ENCODE data around the gene DNAJB9. TPM values are rescaled to one million over a fixed set of nuclear protein-coding genes. Genes with fewer than 3 reads are reported as not detected.
A peak's percentile ranks its signal among the peaks of the same experiment; 100 is the strongest.
"Not testable (repeated sequence)": the region's sequence is repeated elsewhere in the genome, so short reads cannot be mapped to it uniquely, and the experiment has no call there.

Gene DNAJB9
- 100 to 1,000 TPM in 1 of 6 donors, 10 to 100 TPM in 5; 68.9 to 124 (median 81.2) TPM for polyA plus RNA-seq (ENCODE audit: low read depth in 6 of 6)

DNA sequence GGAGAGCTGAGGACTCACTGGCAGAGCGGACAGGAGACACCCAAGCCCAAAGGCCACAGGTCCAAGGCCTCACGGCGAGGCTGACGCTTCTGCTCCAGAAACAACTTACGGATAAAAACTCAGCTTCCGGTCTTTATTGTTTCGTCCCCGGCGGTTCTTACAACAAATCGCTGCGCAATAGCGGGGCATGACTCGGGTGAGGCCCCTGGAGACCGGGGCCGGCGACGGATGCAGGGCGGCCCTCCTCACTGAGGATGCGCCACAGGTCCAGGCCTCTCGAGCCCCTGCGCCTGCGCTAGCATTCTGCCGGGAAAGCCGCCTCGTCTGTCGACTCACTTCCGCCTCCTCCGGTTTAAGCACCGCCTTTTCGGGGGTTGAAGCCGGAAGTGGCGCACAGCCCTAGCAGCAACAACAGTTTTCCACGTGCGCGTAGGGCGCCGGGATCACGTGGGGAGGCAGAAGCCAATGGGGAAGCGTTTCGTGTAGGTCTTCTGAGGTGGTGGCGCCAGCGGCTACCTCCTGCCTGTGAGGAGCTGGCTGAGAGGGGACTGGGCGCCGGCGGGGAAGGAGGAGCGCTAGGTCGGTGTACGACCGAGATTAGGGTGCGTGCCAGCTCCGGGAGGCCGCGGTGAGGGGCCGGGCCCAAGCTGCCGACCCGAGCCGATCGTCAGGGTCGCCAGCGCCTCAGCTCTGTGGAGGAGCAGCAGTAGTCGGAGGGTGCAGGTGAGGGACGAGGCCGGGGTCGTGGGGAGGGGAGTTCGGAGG, at the start of gene DNAJB9, which contains the start of gene THAP5:
DNAJB9 (plus strand) TSS at position 494 of the 765 bp plus-strand sequence. CDS start 1,853 bp downstream, outside the sequence.
THAP5 (minus strand) TSS at position 326 of the 765 bp plus-strand sequence; CDS start at position 189, 137 bp downstream.
- Mint-ChIP-seq H3K4me3 (peak within 1 kb of the TSS; percentile 93 to 99 (median 97)), H3K9me3 (no peaks in the 10 kb centered on the region), H3K27me3 (no peaks in the 10 kb centered on the region), H3K36me3 (peaks cover 8% of the 10 kb centered on the region in 2 donors), H3K4me1 (peaks cover 27 to 54% (median 40%) of the 10 kb centered on the region in 3 donors), H3K27ac (peak within 1 kb of the TSS; percentile 99 to 100 (median 100))
- ATAC-seq (ENCODE audit: low read depth in 2 of 2) (peak; percentile 81 to 85), DNase-seq (peak; percentile 100)

DNA sequence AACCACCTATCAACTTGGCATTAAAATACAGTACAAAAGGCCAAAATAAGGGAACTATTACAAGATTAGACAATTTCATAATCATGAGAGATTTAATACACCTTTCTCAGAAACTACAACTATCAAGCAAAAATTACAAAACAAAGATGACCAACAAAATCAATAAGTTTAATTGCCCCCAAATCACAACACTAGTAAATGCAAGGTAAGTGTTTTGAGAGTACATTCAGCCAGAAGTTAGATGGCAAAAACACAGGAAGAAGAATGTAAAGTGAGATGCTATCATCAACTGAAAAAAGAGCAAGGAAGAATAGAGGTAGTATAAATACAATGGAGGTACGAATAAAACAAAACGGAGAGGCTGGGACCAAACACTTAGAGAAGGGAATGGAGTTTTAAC, 46.9 kb upstream of the DNAJB9 start:
- DNase-seq (no peak), ATAC-seq (ENCODE audit: low read depth in 2 of 2) (no peak)
- Mint-ChIP-seq H3K4me3 (peak overlapping the region in 5 of 8 donors; percentile 1 to 95 (median 72)), H3K27me3 (no peaks in the 10 kb centered on the region), H3K9me3 (peaks cover 0 to 2% (median 0%) of the 10 kb centered on the region in 7 donors), H3K27ac (peak overlapping the region; percentile 3 to 95 (median 57)), H3K4me1 (peaks cover 52 to 73% (median 59%) of the 10 kb centered on the region in 3 donors), H3K36me3 (peaks cover 43 to 44% of the 10 kb centered on the region in 2 donors)

DNA sequence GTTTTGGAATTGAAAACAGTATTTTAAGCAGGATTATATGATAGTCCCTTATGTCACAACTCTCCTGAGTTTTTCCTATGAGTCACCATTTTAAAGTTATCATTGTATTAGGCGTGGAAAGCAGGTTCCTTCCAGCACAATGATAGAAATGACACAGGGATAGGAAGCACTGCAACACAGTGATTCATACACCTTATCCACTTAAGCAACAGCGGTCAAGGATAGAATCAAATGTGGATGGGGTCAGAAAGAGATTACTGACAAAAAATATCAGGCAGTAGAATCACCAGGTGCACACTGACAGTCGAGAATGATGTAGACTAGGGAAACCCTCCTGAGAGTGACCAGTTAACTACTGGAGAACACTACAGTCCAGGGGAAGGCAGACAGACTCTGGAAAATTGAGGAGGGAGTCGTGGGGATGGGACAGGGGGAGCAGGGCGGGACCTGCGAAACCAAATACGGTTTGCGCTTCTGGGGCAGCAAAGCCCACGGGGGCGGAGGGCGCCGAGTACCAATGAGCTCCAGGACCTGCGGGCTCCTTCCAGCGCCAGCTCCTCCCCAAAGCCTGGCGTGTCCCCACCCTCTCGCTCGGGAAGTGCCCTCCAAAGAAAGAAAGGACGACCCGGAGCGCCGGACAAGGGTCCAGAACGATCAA, 44.2 kb upstream of the DNAJB9 start:
- H3K9me3 Mint-ChIP-seq, result no peaks in the 10 kb centered on the region
- peak overlapping the region; percentile 89 to 100 (median 98) for H3K4me3 Mint-ChIP-seq
- H3K36me3 Mint-ChIP-seq, result peaks cover 18% of the 10 kb centered on the region in 2 donors
- peak overlapping the region; percentile 98 to 100 (median 100) for H3K27ac Mint-ChIP-seq
- ATAC-seq (ENCODE audit: low read depth in 2 of 2), result peak; percentile 13 to 15
- no peak for DNase-seq
- H3K27me3 Mint-ChIP-seq, result no peaks in the 10 kb centered on the region
- peaks cover 37 to 54% (median 43%) of the 10 kb centered on the region in 3 donors for H3K4me1 Mint-ChIP-seq

DNA sequence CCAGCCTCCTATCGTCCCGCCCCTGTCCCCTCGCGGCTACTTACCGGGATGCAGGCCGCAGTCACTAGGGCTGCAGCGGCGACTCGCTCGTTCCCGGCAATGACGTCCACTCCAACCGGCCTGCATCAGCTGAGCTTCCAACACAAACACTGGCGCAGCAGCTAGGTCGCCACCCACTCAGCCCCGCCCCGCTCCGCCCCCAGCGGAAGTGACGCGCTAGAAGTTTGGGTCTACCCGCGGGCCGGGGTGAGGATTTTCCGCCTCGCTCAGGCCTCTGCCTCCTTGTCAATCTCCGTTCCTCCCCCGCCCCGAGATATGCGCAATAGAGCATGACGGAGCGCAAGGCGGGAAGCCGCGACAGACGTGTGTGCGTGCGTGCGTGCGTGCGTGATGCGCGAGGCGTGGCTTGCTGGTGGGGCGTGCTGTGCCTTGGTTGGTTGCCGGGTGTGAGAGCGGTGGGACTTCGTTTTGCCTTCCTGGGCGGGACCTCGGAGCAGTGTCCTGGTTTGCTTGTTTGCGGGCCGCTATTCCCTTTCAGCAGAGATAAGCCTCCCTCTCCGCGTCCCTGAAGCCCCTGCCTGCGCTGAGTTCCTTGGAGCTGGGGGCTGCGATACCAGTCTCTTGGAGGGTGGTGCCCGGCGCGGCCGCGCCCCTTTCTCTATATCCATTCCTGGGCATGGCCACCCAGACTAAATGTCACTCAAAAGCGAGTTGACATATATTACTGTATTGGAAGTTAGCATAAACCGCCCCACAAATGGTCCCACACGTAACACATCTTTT, 43.5 kb upstream of the DNAJB9 start, which contains the start of gene PNPLA8:
PNPLA8 (minus strand) TSS at position 151 of the 783 bp plus-strand sequence. CDS start 10,644 bp downstream, outside the sequence.
- Mint-ChIP-seq H3K27ac (peak within 1 kb of the TSS; percentile 98 to 100 (median 100)), H3K27me3 (no peaks in the 10 kb centered on the region), H3K4me1 (peaks cover 32 to 50% (median 38%) of the 10 kb centered on the region in 3 donors), H3K9me3 (no peaks in the 10 kb centered on the region), H3K36me3 (peaks cover 11 to 13% of the 10 kb centered on the region in 2 donors), H3K4me3 (peak within 1 kb of the TSS; percentile 89 to 100 (median 98))
- DNase-seq, result peak; percentile 100
- ATAC-seq (ENCODE audit: low read depth in 2 of 2), result peak; percentile 85 to 86

DNA sequence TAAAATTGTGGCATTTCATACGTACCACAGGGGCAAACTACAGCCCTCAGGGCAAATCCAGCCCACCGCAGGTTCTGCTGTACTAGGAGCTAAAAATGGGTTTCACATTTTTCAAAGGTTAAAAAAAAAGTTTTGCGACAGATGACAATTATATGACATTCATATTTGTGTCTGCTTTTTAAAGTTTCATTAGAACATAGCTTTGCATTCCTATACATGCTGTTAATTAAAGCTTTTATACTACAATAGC, 43.0 kb upstream of the DNAJB9 start:
- DNase-seq, result no peak
- ATAC-seq (ENCODE audit: low read depth in 2 of 2), result no peak
- peaks cover 6 to 9% of the 10 kb centered on the region in 2 donors for H3K36me3 Mint-ChIP-seq
- H3K27ac Mint-ChIP-seq, result peak overlapping the region; percentile 98 to 100 (median 100)
- H3K9me3 Mint-ChIP-seq, result no peaks in the 10 kb centered on the region
- H3K27me3 Mint-ChIP-seq, result no peaks in the 10 kb centered on the region
- H3K4me3 Mint-ChIP-seq, result peak overlapping the region; percentile 89 to 100 (median 98)
- H3K4me1 Mint-ChIP-seq, result peaks cover 28 to 44% (median 33%) of the 10 kb centered on the region in 3 donors

DNA sequence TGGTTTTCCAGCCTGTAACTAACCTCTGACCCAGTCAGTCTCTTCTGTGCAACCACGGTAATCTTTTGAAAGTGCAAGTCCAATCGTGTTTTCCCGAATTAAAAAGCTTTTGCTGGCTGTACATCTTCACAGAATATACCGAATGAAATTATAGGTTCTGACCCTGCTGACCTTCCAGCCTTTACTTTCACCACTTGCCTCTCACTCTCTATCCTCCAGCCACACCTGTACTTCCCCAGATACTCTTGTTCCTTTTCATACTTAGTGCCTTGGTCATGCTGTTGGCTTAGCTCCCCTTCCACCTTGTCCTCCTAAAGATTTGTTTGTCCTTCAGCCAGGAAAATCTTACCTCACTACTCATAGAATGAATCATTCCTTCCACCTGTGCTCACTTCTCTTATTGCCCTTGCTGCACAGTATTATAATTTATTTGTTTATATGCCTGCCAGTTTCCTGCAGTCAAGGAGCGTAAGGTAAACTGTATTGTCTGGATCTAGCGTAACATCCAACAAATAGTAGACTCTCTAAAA, 41.4 kb upstream of the DNAJB9 start:
- no peak for ATAC-seq (ENCODE audit: low read depth in 2 of 2)
- Mint-ChIP-seq H3K9me3 (no peaks in the 10 kb centered on the region), H3K27ac (peak overlapping the region in 5 of 6 donors; percentile 51 to 100 (median 60)), H3K27me3 (no peaks in the 10 kb centered on the region), H3K36me3 (peaks cover 6 to 9% of the 10 kb centered on the region in 2 donors), H3K4me3 (peak overlapping the region in 3 of 8 donors; percentile 23 to 89 (median 69)), H3K4me1 (peaks cover 18 to 29% (median 19%) of the 10 kb centered on the region in 3 donors)
- no peak for DNase-seq

DNA sequence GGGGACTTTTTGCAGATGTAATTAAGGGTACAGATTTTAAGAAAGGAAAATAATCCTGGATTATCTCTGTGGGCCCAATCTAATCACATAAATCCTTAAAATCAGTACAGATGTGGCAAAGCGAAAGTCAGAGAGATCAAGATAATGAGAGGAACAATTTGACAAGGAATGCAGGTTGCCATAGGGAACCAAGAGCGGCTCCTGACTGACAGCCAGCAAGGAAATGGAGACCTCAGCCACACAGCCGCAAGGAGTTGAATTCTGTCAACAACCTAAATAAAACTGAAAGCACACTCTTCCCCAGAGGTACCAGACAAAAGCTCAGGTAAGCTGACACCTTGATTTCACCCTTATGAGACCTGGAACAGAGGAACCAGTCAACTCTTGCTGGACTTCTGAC, 40.3 kb upstream of the DNAJB9 start:
- Mint-ChIP-seq H3K4me3 (no peak overlapping the region), H3K36me3 (peaks cover 0 to under 1% of the 10 kb centered on the region in 2 donors), H3K4me1 (peaks cover 8 to 19% (median 8%) of the 10 kb centered on the region in 3 donors), H3K9me3 (no peaks in the 10 kb centered on the region), H3K27ac (peak overlapping the region in 2 of 6 donors; percentile 8 to 34), H3K27me3 (no peaks in the 10 kb centered on the region)
- no peak for ATAC-seq (ENCODE audit: low read depth in 2 of 2)
- no peak for DNase-seq

DNA sequence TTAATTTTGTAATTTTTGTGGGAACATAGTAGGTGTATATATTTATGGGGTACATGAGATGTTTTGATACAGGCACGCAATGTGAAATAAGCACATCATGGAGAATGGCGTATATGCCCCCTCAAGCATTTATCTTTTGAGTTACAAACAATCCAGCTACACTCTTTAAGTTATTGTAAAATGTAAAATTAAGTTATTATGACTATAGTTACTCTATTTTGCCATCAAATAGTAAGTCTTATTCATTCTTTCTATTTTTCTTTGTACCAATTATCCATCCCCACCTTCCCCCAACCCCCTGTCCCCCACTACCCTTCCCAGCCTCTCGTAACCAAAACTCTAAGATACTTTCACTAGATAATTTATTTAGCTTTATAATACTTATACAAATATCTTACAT, 36.0 kb upstream of the DNAJB9 start:
- H3K9me3 Mint-ChIP-seq, result peaks cover 0 to 8% (median 3%) of the 10 kb centered on the region in 7 donors
- H3K4me1 Mint-ChIP-seq, result peaks cover 15 to 19% (median 16%) of the 10 kb centered on the region in 3 donors
- no peak for ATAC-seq (ENCODE audit: low read depth in 2 of 2)
- no peak overlapping the region for H3K27ac Mint-ChIP-seq
- no peaks in the 10 kb centered on the region for H3K36me3 Mint-ChIP-seq
- no peak for DNase-seq
- no peaks in the 10 kb centered on the region for H3K27me3 Mint-ChIP-seq
- no peak overlapping the region for H3K4me3 Mint-ChIP-seq

DNA sequence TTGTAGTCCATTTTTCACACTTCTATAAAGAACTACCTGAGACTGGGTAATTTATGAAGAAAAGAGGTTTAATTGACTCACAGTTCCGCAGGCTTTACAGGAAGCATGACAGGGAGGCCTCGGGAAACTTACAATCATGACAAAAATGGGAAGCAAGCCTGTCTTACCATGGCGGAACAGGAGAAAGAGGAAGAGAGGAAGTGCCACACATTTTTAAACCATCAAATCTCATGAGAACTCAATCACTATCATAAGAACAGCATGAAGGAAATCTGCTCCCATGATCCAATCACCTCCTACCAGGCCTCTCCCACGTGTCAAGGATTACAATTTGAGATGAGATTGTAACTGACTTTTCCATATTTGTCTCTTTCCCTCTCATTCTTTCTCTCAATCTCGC, 34.4 kb upstream of the DNAJB9 start:
- no peak for ATAC-seq (ENCODE audit: low read depth in 2 of 2)
- H3K9me3 Mint-ChIP-seq, result peaks cover 0 to 8% (median 3%) of the 10 kb centered on the region in 7 donors
- no peak for DNase-seq
- H3K36me3 Mint-ChIP-seq, result no peaks in the 10 kb centered on the region
- peak overlapping the region in 5 of 6 donors; percentile 25 to 83 (median 56) for H3K27ac Mint-ChIP-seq
- peaks cover 15 to 20% (median 16%) of the 10 kb centered on the region in 3 donors for H3K4me1 Mint-ChIP-seq
- H3K4me3 Mint-ChIP-seq, result peak overlapping the region in 1 of 8 donors; percentile 29
- no peaks in the 10 kb centered on the region for H3K27me3 Mint-ChIP-seq

DNA sequence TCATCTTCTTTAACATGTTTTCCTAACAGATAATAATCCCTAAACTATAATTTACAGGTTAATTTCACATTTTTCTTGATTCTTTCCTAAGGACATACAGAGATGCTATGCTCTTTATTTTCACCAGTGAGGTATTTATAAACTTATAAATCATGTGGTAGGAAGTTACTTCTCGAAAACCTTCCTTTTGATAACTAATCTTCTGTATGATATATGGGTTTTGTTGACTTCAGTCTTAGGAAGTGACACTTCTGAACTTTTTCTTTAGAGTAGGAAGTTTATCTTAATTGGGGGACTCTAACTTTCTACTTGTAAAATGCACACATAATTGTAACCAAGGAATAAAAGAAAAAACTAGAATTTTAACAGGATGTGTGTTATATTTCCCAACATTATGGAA, 33.9 kb upstream of the DNAJB9 start:
- Mint-ChIP-seq H3K27me3 (no peaks in the 10 kb centered on the region), H3K4me1 (peaks cover 15 to 20% (median 16%) of the 10 kb centered on the region in 3 donors), H3K4me3 (peak overlapping the region in 1 of 8 donors; percentile 29), H3K36me3 (no peaks in the 10 kb centered on the region), H3K9me3 (peaks cover 0 to 8% (median 3%) of the 10 kb centered on the region in 7 donors), H3K27ac (peak overlapping the region in 5 of 6 donors; percentile 25 to 83 (median 56))
- ATAC-seq (ENCODE audit: low read depth in 2 of 2) (peak; percentile 33 to 37), DNase-seq (no peak)

DNA sequence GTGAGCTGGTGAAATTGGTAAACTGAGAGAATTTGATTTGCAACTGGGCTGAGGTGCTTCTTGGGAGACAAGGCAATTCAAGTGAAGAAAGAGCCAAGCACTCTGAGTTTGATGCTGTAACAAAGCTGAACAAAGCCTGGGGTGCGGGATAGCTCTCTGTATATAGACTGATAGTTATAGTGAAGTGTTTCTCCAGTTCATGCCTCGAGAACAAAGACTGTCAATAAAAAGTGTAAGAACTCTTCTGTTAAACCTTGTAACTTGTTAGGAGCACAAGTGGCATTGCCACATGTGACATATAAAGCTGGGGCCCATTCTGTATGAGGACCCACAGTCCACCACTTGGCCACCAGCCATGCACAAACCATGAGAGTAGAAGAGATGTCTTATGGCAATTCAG, 32.4 kb upstream of the DNAJB9 start:
- Mint-ChIP-seq H3K27me3 (no peaks in the 10 kb centered on the region), H3K4me1 (peaks cover 15 to 20% (median 16%) of the 10 kb centered on the region in 3 donors), H3K27ac (peak overlapping the region in 2 of 6 donors; percentile 34 to 59), H3K4me3 (no peak overlapping the region), H3K36me3 (no peaks in the 10 kb centered on the region), H3K9me3 (peaks cover 0 to 8% (median 3%) of the 10 kb centered on the region in 7 donors)
- DNase-seq (no peak), ATAC-seq (ENCODE audit: low read depth in 2 of 2) (no peak)

DNA sequence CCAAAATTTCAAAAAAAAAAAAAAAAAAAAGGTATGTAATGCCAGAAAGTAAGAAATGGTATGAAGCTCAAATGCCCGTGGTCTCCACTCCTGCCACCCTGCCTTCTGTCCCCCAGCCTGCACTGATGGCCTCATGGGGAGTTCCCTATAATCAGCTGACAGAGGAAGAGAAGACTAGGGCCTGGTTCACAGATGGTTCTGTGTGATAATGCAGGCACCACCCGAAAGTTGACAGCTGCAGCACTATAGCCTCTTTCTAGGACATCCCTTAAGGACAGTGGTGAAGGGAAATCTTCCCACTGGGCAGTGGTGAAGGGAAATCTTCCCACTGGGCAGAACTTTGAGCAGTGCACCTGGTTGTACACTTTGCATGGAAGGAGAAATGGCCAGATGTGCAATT, 31.4 kb upstream of the DNAJB9 start:
- not testable (repeated sequence) for DNase-seq, H3K27me3 Mint-ChIP-seq, H3K4me3 Mint-ChIP-seq, H3K36me3 Mint-ChIP-seq, H3K9me3 Mint-ChIP-seq
- ATAC-seq (ENCODE audit: low read depth in 2 of 2), result peak in 1 of 2 donors; percentile 46
- Mint-ChIP-seq H3K4me1 (peaks cover 15 to 20% (median 16%) of the 10 kb centered on the region in 3 donors), H3K27ac (peak overlapping the region in 2 of 6 donors; percentile 12 to 65)

Data from naive B cell (primary cell).